ENCODE results near the gene HACL1. TPM values are rescaled to one million over a fixed set of nuclear protein-coding genes. Genes with fewer than 3 reads are reported as not detected.

Gene HACL1
- total RNA-seq, 5 donors from 2014 or later (not counting 1 experiment from before 2014, with no cell fraction given), result 27.7 to 38.0 (median 34.2) TPM

DNA sequence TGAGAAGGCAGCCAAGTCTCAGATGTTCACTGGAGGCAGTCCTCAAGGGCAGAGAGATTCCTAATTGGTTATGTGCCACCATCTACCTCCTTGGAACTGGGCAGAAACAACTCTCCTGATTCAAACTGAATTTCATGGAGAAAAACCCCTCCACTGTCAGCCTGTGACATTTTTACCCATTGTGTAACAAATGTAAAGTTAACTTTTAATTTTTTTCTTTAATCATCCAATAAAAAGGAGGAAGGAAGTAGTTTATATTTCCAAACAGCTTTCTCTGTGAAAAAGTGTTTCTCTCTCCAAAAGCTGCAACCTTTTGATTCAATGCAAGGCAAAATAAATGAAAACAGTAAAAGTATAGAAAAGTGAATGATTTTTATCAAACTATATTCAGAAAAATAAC, 79.4 kb downstream of the HACL1 start:
- ChIA-PET CTCF (no interaction called here), POLR2A (no interaction called here)
- Mint-ChIP-seq H3K36me3 (no peaks in the 10 kb centered on the region), H3K4me3 (no peak overlapping the region), H3K9me3 (no peaks in the 10 kb centered on the region), H3K27me3 (peaks cover 0 to 4% of the 10 kb centered on the region in 2 donors), H3K27ac (no peak overlapping the region), H3K4me1 (peaks cover 6 to 33% (median 12%) of the 10 kb centered on the region in 3 donors)
- Histone ChIP-seq H3K4me3 (ENCODE audit: control insufficient read depth in 1 of 2, extremely low read depth in 1 of 2, low read length in 1 of 2) (no peak overlapping the region), H3K27me3 (replicated peaks in 1 of 2; ENCODE audit: control insufficient read depth in 2 of 2, extremely low read depth in 1 of 2, insufficient read depth in 2 of 2, low read length in 1 of 2) (peaks cover 0 to 5% of the 10 kb centered on the region in 2 experiments), H3K27ac (ENCODE audit: low read length) (no peak overlapping the region), H3K36me3 (ENCODE audit: control insufficient read depth in 2 of 2, extremely low read depth in 1 of 2, insufficient read depth in 1 of 2, low read length in 1 of 2) (no peaks in the 10 kb centered on the region), H3K9me3 (no peaks in the 10 kb centered on the region), H3K4me1 (ENCODE audit: control insufficient read depth in 1 of 2, extremely low read depth in 1 of 2, insufficient read depth in 2 of 2, low read length in 2 of 2) (peaks cover 0 to 16% of the 10 kb centered on the region in 2 experiments)
- DNase-seq (no peak), ATAC-seq (replicated peaks in 1 of 4) (no peak)

DNA sequence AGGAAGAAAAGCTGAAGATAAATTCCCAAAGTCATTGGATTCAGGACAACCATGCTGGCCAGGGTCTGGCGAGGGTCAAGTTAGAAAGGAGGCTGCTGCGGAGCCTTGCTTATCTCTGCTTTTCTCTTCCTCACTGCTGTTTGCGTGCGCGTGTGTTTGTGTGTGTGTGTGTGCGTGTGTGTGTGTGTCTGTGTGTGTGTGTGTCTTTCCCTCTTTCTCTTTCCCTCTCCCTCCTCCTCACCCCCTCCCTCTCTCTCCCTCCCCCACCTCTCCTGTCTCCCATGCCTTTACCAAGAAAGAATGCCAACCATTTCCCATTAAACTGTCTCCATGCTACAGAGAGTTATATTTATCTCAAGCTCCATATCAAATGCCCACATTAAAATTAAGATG, 79.8 kb downstream of the HACL1 start, which contains the start of gene COLQ:
TSS of gene COLQ (minus strand) at position 134 of the 393 bp plus-strand sequence. CDS start at position 53, 81 bp downstream.
- H3K27me3 ChIP-seq (replicated peaks in 1 of 2; ENCODE audit: control insufficient read depth in 2 of 2, extremely low read depth in 1 of 2, insufficient read depth in 2 of 2, low read length in 1 of 2), result peaks cover 0 to 5% of the 10 kb centered on the region in 2 experiments
- H3K4me3 ChIP-seq (ENCODE audit: control insufficient read depth in 1 of 2, extremely low read depth in 1 of 2, low read length in 1 of 2), result peak within 1 kb of the TSS in 1 of 2 donors; percentile 33
- ChIA-PET CTCF (no interaction called here), POLR2A (no interaction called here)
- H3K36me3 Mint-ChIP-seq, result no peaks in the 10 kb centered on the region
- H3K36me3 ChIP-seq (ENCODE audit: control insufficient read depth in 2 of 2, extremely low read depth in 1 of 2, insufficient read depth in 1 of 2, low read length in 1 of 2), result no peaks in the 10 kb centered on the region
- WGBS (ENCODE audit: insufficient coverage), result 83% methylated on average over 1 of the region's 6 CpGs
- H3K27ac Mint-ChIP-seq, result peak within 1 kb of the TSS; percentile 69 to 80
- no peaks in the 10 kb centered on the region for H3K9me3 Mint-ChIP-seq
- peaks cover 6 to 33% (median 12%) of the 10 kb centered on the region in 3 donors for H3K4me1 Mint-ChIP-seq
- ATAC-seq (replicated peaks in 1 of 4) (no peak), DNase-seq (no peak)
- peaks cover 0 to 4% of the 10 kb centered on the region in 2 donors for H3K27me3 Mint-ChIP-seq
- H3K4me3 Mint-ChIP-seq, result peak within 1 kb of the TSS; percentile 35 to 80 (median 57)
- H3K9me3 ChIP-seq, result no peaks in the 10 kb centered on the region
- H3K27ac ChIP-seq (ENCODE audit: low read length), result no peak within 1 kb of the TSS
- peaks cover 0 to 16% of the 10 kb centered on the region in 2 experiments for H3K4me1 ChIP-seq (ENCODE audit: control insufficient read depth in 1 of 2, extremely low read depth in 1 of 2, insufficient read depth in 2 of 2, low read length in 2 of 2)

- peak overlapping the region in 1 of 2 donors; percentile 33 for H3K4me3 ChIP-seq (ENCODE audit: control insufficient read depth in 1 of 2, extremely low read depth in 1 of 2, low read length in 1 of 2)
- CTCF ChIA-PET, result no interaction called here
These were observed 80.4 kb downstream of the HACL1 start for GRCh38 chr3:15520804-15521572.

GRCh38 chr3:15520185-15520584, 81.2 kb downstream of the HACL1 start:
- Mint-ChIP-seq H3K4me3 (peak overlapping the region in 2 of 3 donors; percentile 31 to 80), H3K4me1 (peaks cover 6 to 31% (median 12%) of the 10 kb centered on the region in 3 donors), H3K9me3 (no peaks in the 10 kb centered on the region), H3K27me3 (peaks cover 0 to 4% of the 10 kb centered on the region in 2 donors), H3K36me3 (no peaks in the 10 kb centered on the region), H3K27ac (peak overlapping the region; percentile 15 to 22)
- peaks cover 0 to 5% of the 10 kb centered on the region in 2 experiments for H3K27me3 ChIP-seq (replicated peaks in 1 of 2; ENCODE audit: control insufficient read depth in 2 of 2, extremely low read depth in 1 of 2, insufficient read depth in 2 of 2, low read length in 1 of 2)
- H3K9me3 ChIP-seq, result no peaks in the 10 kb centered on the region
- CTCF ChIA-PET, result interaction anchor here in 1 of 2 donors (1.0 kb wide), 1 partner anchor 11 kb away, joined by 3 read pairs; no protein-coding TSS in a partner anchor
- H3K4me3 ChIP-seq (ENCODE audit: control insufficient read depth in 1 of 2, extremely low read depth in 1 of 2, low read length in 1 of 2), result peak overlapping the region in 1 of 2 donors; percentile 33
- peaks cover 0 to 16% of the 10 kb centered on the region in 2 experiments for H3K4me1 ChIP-seq (ENCODE audit: control insufficient read depth in 1 of 2, extremely low read depth in 1 of 2, insufficient read depth in 2 of 2, low read length in 2 of 2)
- peak in 1 of 4 experiments; percentile 23 for ATAC-seq (replicated peaks in 1 of 4)
- H3K27ac ChIP-seq (ENCODE audit: low read length), result no peak overlapping the region
- no peaks in the 10 kb centered on the region for H3K36me3 ChIP-seq (ENCODE audit: control insufficient read depth in 2 of 2, extremely low read depth in 1 of 2, insufficient read depth in 1 of 2, low read length in 1 of 2)
- DNase-seq, result peak in 14 of 35 experiments; percentile 2 to 21 (median 10)
- POLR2A ChIA-PET, result no interaction called here
- WGBS (ENCODE audit: insufficient coverage), result 39% methylated on average over 3 of the region's 3 CpGs

More at GRCh38 chr3:15520804-15521572, 80.4 kb downstream of the HACL1 start:
- peak in 1 of 4 experiments; percentile 32 for ATAC-seq (replicated peaks in 1 of 4)
- POLR2A ChIA-PET, result no interaction called here
- peak overlapping the region; percentile 69 to 80 for H3K27ac Mint-ChIP-seq
- no peaks in the 10 kb centered on the region for H3K9me3 Mint-ChIP-seq
- no peaks in the 10 kb centered on the region for H3K36me3 Mint-ChIP-seq
- peak overlapping the region; percentile 35 to 80 (median 57) for H3K4me3 Mint-ChIP-seq
- DNase-seq, result no peak
- WGBS (ENCODE audit: insufficient coverage), result 34% methylated on average over 3 of the region's 14 CpGs
- Histone ChIP-seq H3K27me3 (replicated peaks in 1 of 2; ENCODE audit: control insufficient read depth in 2 of 2, extremely low read depth in 1 of 2, insufficient read depth in 2 of 2, low read length in 1 of 2) (peaks cover 0 to 5% of the 10 kb centered on the region in 2 experiments), H3K9me3 (no peaks in the 10 kb centered on the region), H3K36me3 (ENCODE audit: control insufficient read depth in 2 of 2, extremely low read depth in 1 of 2, insufficient read depth in 1 of 2, low read length in 1 of 2) (no peaks in the 10 kb centered on the region), H3K27ac (ENCODE audit: low read length) (no peak overlapping the region), H3K4me1 (ENCODE audit: control insufficient read depth in 1 of 2, extremely low read depth in 1 of 2, insufficient read depth in 2 of 2, low read length in 2 of 2) (peaks cover 0 to 16% of the 10 kb centered on the region in 2 experiments)
- H3K27me3 Mint-ChIP-seq, result peaks cover 0 to 4% of the 10 kb centered on the region in 2 donors
- peaks cover 6 to 33% (median 12%) of the 10 kb centered on the region in 3 donors for H3K4me1 Mint-ChIP-seq

- CTCF ChIA-PET, result interaction anchor here in 1 of 2 donors (0.6 kb wide), 1 partner anchor 9 kb away, joined by 3 read pairs; no protein-coding TSS in a partner anchor
- H3K27ac Mint-ChIP-seq, result no peak overlapping the region
- H3K4me1 ChIP-seq (ENCODE audit: control insufficient read depth in 1 of 2, extremely low read depth in 1 of 2, insufficient read depth in 2 of 2, low read length in 2 of 2), result peaks cover 0 to 16% of the 10 kb centered on the region in 2 experiments
- ATAC-seq (replicated peaks in 1 of 4) (no peak), DNase-seq (no peak)
- peaks cover 0 to 4% of the 10 kb centered on the region in 2 donors for H3K27me3 Mint-ChIP-seq
- 100% methylated on average over 2 of the region's 4 CpGs for WGBS (ENCODE audit: insufficient coverage)
- no peak overlapping the region for H3K4me3 ChIP-seq (ENCODE audit: control insufficient read depth in 1 of 2, extremely low read depth in 1 of 2, low read length in 1 of 2)
- no peaks in the 10 kb centered on the region for H3K9me3 ChIP-seq
- no peak overlapping the region for H3K27ac ChIP-seq (ENCODE audit: low read length)
- H3K27me3 ChIP-seq (replicated peaks in 1 of 2; ENCODE audit: control insufficient read depth in 2 of 2, extremely low read depth in 1 of 2, insufficient read depth in 2 of 2, low read length in 1 of 2), result peaks cover 0 to 5% of the 10 kb centered on the region in 2 experiments
- H3K4me1 Mint-ChIP-seq, result peaks cover 6 to 33% (median 12%) of the 10 kb centered on the region in 3 donors
- no peaks in the 10 kb centered on the region for H3K36me3 Mint-ChIP-seq
- POLR2A ChIA-PET, result no interaction called here
- no peaks in the 10 kb centered on the region for H3K9me3 Mint-ChIP-seq
- no peak overlapping the region for H3K4me3 Mint-ChIP-seq
- no peaks in the 10 kb centered on the region for H3K36me3 ChIP-seq (ENCODE audit: control insufficient read depth in 2 of 2, extremely low read depth in 1 of 2, insufficient read depth in 1 of 2, low read length in 1 of 2)
These were observed 82.3 kb downstream of the HACL1 start for GRCh38 chr3:15519096-15519495.

DNA sequence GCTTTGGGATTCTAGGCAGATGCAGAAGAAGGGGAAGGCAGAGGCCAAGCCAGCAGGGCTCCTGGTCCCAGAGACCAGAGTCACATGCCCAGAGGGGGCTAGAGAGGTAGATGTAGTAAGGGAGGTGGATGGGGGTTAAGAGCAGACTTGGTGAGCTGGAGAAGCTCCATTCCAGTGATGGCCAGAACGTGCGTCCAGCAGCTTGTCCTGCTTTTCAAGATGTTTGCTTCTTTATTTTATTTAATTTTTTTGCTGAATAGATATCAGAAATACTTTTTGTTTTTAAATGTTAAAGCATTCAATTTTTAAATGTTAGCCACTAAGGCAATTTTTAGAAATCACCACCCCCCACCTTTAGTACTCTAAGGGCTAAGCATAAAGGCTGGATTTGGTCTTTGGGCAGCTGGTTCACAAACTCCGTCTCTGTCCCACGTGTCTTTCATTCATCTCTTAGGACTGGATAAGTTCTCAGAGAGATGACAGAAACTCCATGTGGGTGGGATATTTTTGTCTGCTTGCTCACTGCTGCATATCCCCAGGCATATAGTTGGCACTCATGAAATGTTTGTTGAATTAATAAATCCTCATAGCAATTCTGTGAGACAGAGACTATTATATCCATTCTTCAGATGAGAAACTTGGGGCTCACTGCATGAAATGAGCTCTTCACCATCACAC, 86.6 kb downstream of the HACL1 start:
- H3K9me3 ChIP-seq, result no peaks in the 10 kb centered on the region
- no peaks in the 10 kb centered on the region for H3K36me3 ChIP-seq (ENCODE audit: control insufficient read depth in 2 of 2, extremely low read depth in 1 of 2, insufficient read depth in 1 of 2, low read length in 1 of 2)
- no peaks in the 10 kb centered on the region for H3K4me1 ChIP-seq (ENCODE audit: control insufficient read depth in 1 of 2, extremely low read depth in 1 of 2, insufficient read depth in 2 of 2, low read length in 2 of 2)
- Mint-ChIP-seq H3K4me3 (no peak overlapping the region), H3K9me3 (no peaks in the 10 kb centered on the region), H3K36me3 (no peaks in the 10 kb centered on the region), H3K4me1 (peaks cover 3 to 26% (median 12%) of the 10 kb centered on the region in 3 donors), H3K27me3 (no peaks in the 10 kb centered on the region), H3K27ac (no peak overlapping the region)
- no peak overlapping the region for H3K27ac ChIP-seq (ENCODE audit: low read length)
- ATAC-seq (replicated peaks in 1 of 4) (no peak), DNase-seq (no peak)
- no peaks in the 10 kb centered on the region for H3K27me3 ChIP-seq (replicated peaks in 1 of 2; ENCODE audit: control insufficient read depth in 2 of 2, extremely low read depth in 1 of 2, insufficient read depth in 2 of 2, low read length in 1 of 2)
- CTCF ChIA-PET, result no interaction called here
- POLR2A ChIA-PET, result no interaction called here
- H3K4me3 ChIP-seq (ENCODE audit: control insufficient read depth in 1 of 2, extremely low read depth in 1 of 2, low read length in 1 of 2), result no peak overlapping the region
- no CpG with 5 or more reads among the region's 4 CpGs for WGBS (ENCODE audit: insufficient coverage)
